HG02571 (cell line): ENCODE measurements around the gene TMEM127.
"Not testable (repeated sequence)": the region's sequence is repeated elsewhere in the genome, so short reads cannot be mapped to it uniquely, and the experiment has no call there.

Experiments
- ATAC-seq: cut with Tn5 transposase; IDR thresholded peaks from one replicate; pipeline ENCODE4 v1.9.1; 2021; ENCODE audit warnings: mild to moderate bottlenecking, moderate library complexity; ENCODE audit not compliant: unreplicated experiment

TMEM127 gene

GRCh38 chr2:96264656-96265348, 995 bp downstream of the TMEM127 start:
- no peak for ATAC-seq

- ATAC-seq, result no peak
These were observed 1.7 kb downstream of the TMEM127 start for GRCh38 chr2:96264086-96264485.

GRCh38 chr2:96262306-96262705, 3.5 kb downstream of the TMEM127 start:
- ATAC-seq, result no peak

- ATAC-seq, result no peak
These were observed 4.3 kb downstream of the TMEM127 start for GRCh38 chr2:96261328-96262003.

GRCh38 chr2:96260387-96261260, 5.2 kb downstream of the TMEM127 start:
- no peak for ATAC-seq

GRCh38 chr2:96259497-96259921, 6.3 kb downstream of the TMEM127 start:
- ATAC-seq, result no peak

- no peak for ATAC-seq
These were observed 7.4 kb downstream of the TMEM127 start for GRCh38 chr2:96258166-96259022.

GRCh38 chr2:96257744-96258143, 8.1 kb downstream of the TMEM127 start:
- ATAC-seq, result not testable (repeated sequence)

GRCh38 chr2:96256611-96257113, 9.1 kb downstream of the TMEM127 start:
- no peak for ATAC-seq

- no peak for ATAC-seq
These were observed 11.2 kb downstream of the TMEM127 start for GRCh38 chr2:96254571-96254970.

GRCh38 chr2:96253006-96253405, 12.8 kb downstream of the TMEM127 start:
- ATAC-seq, result no peak

- ATAC-seq, result no peak
These were observed 13.3 kb downstream of the TMEM127 start for GRCh38 chr2:96252526-96252925.

- ATAC-seq, result no peak
These were observed 14.0 kb downstream of the TMEM127 start for GRCh38 chr2:96251721-96252292.

GRCh38 chr2:96250188-96250587, 15.6 kb downstream of the TMEM127 start:
- no peak for ATAC-seq

- no peak for ATAC-seq
These were observed 16.1 kb downstream of the TMEM127 start for GRCh38 chr2:96249654-96250053.

- ATAC-seq, result no peak
These were observed 17.2 kb downstream of the TMEM127 start for GRCh38 chr2:96248624-96249023.

GRCh38 chr2:96247896-96248295, 17.9 kb downstream of the TMEM127 start:
- no peak for ATAC-seq

- no peak for ATAC-seq
These were observed 18.8 kb downstream of the TMEM127 start for GRCh38 chr2:96247009-96247408.

GRCh38 chr2:96245609-96246390, 20.0 kb downstream of the TMEM127 start:
- no peak for ATAC-seq
